ENCODE data around the gene MACROD2. TPM values are rescaled to one million over a fixed set of nuclear protein-coding genes. Genes with fewer than 3 reads are reported as not detected.
"Not testable (repeated sequence)": the region's sequence is repeated elsewhere in the genome, so short reads cannot be mapped to it uniquely, and the experiment has no call there.

Gene MACROD2
- polyA plus RNA-seq (ENCODE audit: insufficient read length in 10 of 10), result 1 to 10 TPM; 2.4 to 5.0 (median 3.6) TPM
- long read RNA-seq, donor 1, result 0 reads
- long read RNA-seq, donor 2, result 0 reads
- long read RNA-seq, donor 3, result 0 reads
- long read RNA-seq, donor 4, result 0 reads
- long read RNA-seq, donor 5, result 0 reads
- long read RNA-seq, donor 6, result 0 reads
- long read RNA-seq, donor 7, result 0 reads
- long read RNA-seq, donor 8, result 0 reads
- long read RNA-seq, donor 9, result 0 reads

DNA sequence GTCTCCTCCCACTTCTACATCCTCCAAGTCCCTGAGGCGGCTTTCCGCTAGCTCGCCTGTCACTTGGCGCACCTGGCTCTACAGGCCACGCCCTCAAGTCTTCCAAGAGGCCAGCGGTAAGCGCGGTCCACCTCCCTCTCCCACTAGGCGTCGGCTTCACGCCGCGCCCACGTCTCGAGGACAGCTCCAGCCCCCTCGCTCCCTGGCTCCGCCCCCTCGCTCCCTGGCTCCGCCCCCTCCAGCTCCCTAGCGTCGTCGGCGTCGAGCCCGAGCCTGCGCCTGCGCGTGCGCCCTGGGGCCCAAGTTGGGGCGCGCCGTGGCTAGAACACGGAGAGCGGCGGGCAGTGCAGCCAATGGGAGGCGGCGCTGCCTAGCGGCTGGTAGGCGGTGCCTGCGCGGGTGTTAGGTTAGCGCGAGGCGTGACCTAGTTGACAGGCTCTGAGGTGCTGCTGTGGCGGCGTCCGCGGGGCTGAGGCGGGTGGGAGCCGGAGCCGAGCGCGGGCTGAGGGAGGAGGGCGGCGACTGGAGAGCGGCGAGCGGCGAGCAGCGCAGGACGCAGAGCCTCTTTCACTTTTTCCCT, at the start of gene MACROD2:
Gene MACROD2, plus strand, starts transcription at position 431 of the 580 bp plus-strand sequence.
- DNase-seq, result peak; percentile 83 to 93 (median 87)

DNA sequence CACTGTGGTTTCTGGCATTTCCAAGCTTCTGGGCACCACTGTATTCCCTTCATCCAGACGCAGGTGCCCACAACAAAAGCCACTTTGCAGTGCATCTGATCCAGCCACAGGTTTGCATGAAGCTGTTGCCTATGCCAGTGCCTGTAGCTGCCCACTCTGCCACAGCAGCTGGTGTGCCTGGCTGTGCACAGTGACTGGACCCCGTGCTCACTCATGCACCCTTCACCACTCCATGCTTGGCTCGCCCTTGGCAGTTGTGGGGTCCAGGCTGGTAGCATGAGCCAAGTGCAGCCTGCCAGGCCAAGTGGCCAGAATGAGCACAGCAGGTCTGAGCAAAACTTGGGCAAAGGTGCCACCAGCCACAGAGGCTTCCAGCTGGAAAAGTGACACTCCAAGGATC, 47.6 kb upstream of the MACROD2 start:
- no peak for DNase-seq

GRCh38 chr20:13953227-13953626, 42.1 kb upstream of the MACROD2 start:
- DNase-seq, result no peak

GRCh38 chr20:13960119-13960518, 35.2 kb upstream of the MACROD2 start:
- DNase-seq, result no peak

- no peak for DNase-seq
These were observed 34.8 kb upstream of the MACROD2 start for GRCh38 chr20:13960525-13960924.

- DNase-seq, result no peak
These were observed 11.1 kb upstream of the MACROD2 start for GRCh38 chr20:13984211-13984610.

DNA sequence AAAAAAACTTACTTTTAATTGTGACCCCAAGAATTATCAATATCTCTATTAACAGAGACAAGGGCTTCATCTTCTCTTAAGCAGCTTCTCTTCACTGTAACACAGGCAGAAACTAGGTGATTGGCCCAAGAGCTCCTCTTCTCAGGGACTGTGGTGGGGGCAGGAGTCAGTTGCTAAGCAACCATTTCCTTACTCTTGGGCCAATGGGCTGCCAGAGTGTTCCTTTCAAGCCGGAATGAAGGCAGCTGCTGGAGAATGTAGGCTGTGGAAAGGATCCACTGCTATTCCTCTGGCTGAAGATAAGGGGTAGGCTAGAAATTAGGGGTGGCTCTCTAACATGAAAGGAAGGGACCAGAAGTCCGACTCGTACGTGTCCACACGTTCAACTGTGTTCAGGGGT, 4.9 kb upstream of the MACROD2 start, which contains the start of gene SEL1L2:
Gene SEL1L2, minus strand, starts transcription at position 150 of the 400 bp plus-strand sequence. Its CDS starts 80 bp downstream, at position 70.
- DNase-seq, result no peak

DNA sequence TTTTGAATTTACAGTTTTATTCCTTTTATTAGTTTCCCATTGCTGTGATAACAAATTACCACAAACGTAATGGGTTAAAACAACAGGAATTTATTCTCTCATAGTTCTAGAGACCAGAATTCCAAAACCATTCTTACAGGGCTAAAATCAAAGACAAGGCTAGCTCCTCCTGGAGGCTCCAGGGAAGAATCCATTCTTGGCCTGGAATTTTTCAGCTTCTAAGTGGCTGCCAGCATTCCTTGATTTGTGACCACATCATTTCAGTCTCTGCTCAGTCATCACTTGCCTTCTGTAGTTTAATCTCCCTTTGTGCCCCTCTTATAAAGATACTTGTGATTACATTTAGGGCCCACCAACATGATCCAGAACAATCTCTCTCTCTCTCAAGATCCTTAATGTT, 4.0 kb upstream of the MACROD2 start:
- no peak for DNase-seq

- DNase-seq, result not testable (repeated sequence)
These were observed 3.4 kb upstream of the MACROD2 start for GRCh38 chr20:13991955-13992354.

DNA sequence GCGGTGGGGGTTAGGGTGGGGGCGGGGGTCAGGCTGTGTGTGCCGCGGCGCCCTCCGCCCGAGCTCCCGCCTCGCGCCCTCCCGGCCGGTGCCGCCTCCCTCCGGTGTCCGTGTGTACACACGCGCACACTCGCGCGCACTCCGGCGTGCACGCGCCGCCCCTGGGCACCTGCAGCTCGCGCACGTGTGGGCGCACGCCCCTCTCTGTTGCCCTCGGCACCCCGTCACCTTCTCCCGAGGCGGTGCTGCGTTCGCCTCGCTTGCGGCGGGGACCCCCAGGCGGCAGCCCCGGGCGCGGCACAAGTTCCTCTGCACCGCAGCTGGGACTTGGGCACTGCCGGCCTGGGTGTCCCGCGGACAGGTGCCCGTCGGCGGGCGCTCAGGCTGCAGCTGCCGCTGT, 525 bp downstream of the MACROD2 start:
- DNase-seq, result peak in 2 of 3 donors; percentile 18 to 57

- DNase-seq, result peak in 2 of 3 donors; percentile 3 to 40
These were observed 949 bp downstream of the MACROD2 start for GRCh38 chr20:13996265-13996664.

DNA sequence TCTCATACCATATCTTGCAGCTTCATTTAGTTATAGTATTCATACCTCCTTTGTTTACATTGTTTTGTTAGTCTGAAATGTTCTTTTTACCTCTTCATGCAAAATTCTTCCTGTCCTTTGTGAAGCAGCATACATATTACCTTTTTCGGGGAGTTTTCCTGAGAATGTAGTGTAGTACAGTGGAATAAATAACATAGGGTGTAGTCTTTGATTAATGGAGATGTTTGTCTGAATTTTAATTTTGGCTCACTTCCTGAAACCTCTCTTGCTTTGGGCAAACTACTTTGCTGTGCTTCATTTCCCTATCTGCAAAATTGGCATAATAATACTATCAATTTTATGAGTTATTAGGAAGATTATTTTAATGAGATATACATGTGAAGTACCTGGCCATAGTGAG, 5.6 kb downstream of the MACROD2 start:
- DNase-seq, result no peak

GRCh38 chr20:14005996-14006395, 10.7 kb downstream of the MACROD2 start:
- DNase-seq, result no peak

DNA sequence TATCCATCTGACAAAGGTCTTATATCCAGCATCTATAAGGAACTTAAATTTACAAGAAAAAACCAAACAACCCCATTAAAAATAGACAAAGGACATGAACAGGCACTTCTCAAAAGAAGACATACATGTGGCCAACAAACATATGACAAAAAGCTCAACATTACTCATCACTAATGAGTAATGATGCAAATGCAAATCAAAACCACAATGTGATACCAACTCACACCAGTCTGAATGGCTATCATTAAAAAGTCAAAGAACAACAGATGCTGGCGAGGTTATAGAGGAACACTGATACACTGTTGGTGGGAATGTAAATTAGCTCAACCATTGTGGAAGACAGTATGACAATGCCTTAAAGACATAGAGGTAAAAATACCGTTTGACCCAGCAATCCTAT, 13.9 kb downstream of the MACROD2 start:
- DNase-seq, result no peak

- DNase-seq, result no peak
These were observed 17.4 kb downstream of the MACROD2 start for GRCh38 chr20:14012671-14013070.

DNA sequence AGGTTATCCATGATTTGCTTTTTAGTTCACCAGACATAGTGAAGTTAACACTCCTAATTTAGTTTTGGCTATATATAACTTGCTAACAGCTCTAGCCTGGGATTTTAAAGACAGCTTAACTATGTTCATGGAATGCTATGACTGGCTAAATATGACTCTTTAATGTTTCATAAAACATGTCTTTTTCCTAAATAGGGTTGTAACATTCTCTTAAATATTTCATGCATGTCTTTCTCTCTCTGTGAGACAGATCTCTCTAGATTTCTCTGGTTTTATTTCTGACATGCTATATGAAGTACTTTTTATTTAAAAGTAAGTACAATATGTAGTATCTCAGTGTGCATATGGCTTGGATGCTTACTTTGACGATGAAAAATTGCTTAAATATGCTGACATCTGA, 35.7 kb downstream of the MACROD2 start:
- DNase-seq, result no peak

- no peak for DNase-seq
These were observed 38.0 kb downstream of the MACROD2 start for GRCh38 chr20:14033310-14033709.

- no peak for DNase-seq
These were observed 41.3 kb downstream of the MACROD2 start for GRCh38 chr20:14036567-14036966.

DNA sequence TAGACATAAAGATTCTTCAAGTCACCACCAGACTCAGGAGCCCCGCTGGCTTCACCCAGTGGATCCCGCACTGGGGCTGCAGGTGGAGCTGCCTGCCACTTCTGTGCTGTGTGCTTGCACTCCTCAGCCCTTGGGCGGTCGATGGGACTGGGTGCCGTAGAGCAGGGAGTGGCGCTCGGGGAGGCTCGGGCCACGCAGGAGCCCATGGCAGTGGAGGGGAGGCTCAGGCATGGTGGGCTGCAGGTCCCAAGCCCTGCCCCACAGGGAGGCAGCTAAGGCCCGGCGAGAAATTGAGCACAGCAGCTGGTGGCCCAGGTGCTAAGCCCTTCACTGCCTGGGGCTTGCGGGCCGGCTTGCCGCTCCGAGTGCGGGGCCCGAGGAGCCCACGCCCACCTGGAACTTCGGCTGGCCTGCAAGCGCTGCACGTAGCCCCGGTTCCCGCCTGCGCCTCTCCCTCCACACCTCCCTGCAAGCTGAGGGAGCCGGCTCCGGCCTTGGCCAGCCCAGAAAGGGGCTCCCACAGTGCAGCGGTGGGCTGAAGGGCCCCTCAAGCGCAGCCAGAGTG, 49.5 kb downstream of the MACROD2 start:
- DNase-seq, result not testable (repeated sequence)

DNA sequence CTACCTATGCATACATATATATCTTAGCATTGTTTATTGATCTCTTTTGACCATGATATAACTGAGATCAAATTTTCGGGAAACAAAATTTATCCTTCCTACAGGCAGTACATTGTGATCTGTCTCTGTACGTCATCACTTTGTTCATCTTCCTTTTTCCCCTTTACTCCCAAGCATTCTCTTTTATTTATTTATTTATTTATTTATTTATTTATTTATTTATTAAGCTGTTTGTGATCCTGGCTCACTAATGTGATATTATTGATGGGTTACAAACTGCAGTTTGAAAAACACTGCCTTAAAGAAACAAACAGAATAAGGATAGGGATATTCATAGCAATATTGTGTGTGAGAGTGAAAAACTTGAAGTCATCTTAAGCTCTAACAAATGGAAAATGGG, 51.2 kb downstream of the MACROD2 start:
- no peak for DNase-seq

GRCh38 chr20:14049111-14049510, 53.8 kb downstream of the MACROD2 start:
- no peak for DNase-seq

GRCh38 chr20:14051454-14051853, 56.1 kb downstream of the MACROD2 start:
- DNase-seq, result no peak

- peak; percentile 62 to 81 (median 70) for DNase-seq
These were observed 59.9 kb downstream of the MACROD2 start for GRCh38 chr20:14055127-14055742.

All from muscle of back (tissue), 13 donors.